Measurements from ENCODE around the gene FAM124B. TPM values are rescaled to one million over a fixed set of nuclear protein-coding genes. Genes with fewer than 3 reads are reported as not detected.

FAM124B gene
- total and polyA plus RNA-seq, 2 of the 8 experiments (the other 6 are each of a cell fraction or from before 2014, with no cell fraction given), result 2.1 to 2.6 TPM

GRCh38 chr2:224360801-224361251, 41.1 kb downstream of the FAM124B start:
- no peaks in the 10 kb centered on the region for H3K27me3 ChIP-seq (replicated peaks in 1 of 4; ENCODE audit: control insufficient read depth in 3 of 4, extremely low read depth in 1 of 4, insufficient read depth in 3 of 4, low read length in 3 of 4)
- H2BK5ac ChIP-seq (ENCODE audit: low read depth, low read length), result no peak overlapping the region
- H3K4ac ChIP-seq (replicated peaks; ENCODE audit: insufficient read length, low read depth, low read length), result no peak overlapping the region
- H3K9me3 ChIP-seq (ENCODE audit: insufficient read depth in 2 of 2, low read depth in 1 of 2, low read length in 1 of 2), result no peaks in the 10 kb centered on the region
- no peak overlapping the region for H2BK20ac ChIP-seq (ENCODE audit: low read length)
- H3K36me3 ChIP-seq (ENCODE audit: control insufficient read depth in 2 of 4, insufficient read depth in 4 of 4, low read length in 3 of 4), result no peaks in the 10 kb centered on the region
- 88% methylated on average over 3 of the region's 3 CpGs; no CpG with 5 or more reads in 1 of the 2 experiments for WGBS, 2 experiments (ENCODE audit: extremely low coverage in 1 of 2, insufficient coverage in 1 of 2, insufficient read length in 1 of 2, insufficient replicate concordance in 2 of 2, low coverage in 1 of 2, low lambda C conversion rate in 2 of 2, missing lambda C conversion rate in 1 of 2)
- ChIA-PET POLR2A (ENCODE audit: partially characterized antibody) (no interaction called here), CTCF (ENCODE audit: partially characterized antibody) (interaction anchor here (0.7 to 4.3 kb wide), 18 partner anchors 9 to 633 kb away, joined by 3 to 39 read pairs (median 5); no protein-coding TSS in a partner anchor)
- H3K4me3 ChIP-seq (ENCODE audit: extremely low read depth in 1 of 4, insufficient read depth in 2 of 4, low read depth in 3 of 4, low read length in 4 of 4), result no peak overlapping the region
- no peak overlapping the region for H3K27ac ChIP-seq (ENCODE audit: low read depth, low read length)
- no peak overlapping the region for H3K18ac ChIP-seq (ENCODE audit: extremely low read depth, low read length)
- no peak overlapping the region for H2AK5ac ChIP-seq (ENCODE audit: low read depth, low read length)
- no peak overlapping the region for H4K91ac ChIP-seq (replicated peaks; ENCODE audit: insufficient read length, low read length)
- H3K4me1 ChIP-seq (replicated peaks in 1 of 4; ENCODE audit: control insufficient read depth in 3 of 4, insufficient read depth in 4 of 4, low read length in 3 of 4), result no peaks in the 10 kb centered on the region
- no peak overlapping the region for H2BK15ac ChIP-seq (ENCODE audit: low read length)
- no peak overlapping the region for H3K23ac ChIP-seq (ENCODE audit: insufficient read length)
- H3K79me2 ChIP-seq (ENCODE audit: control insufficient read depth in 1 of 2, insufficient read depth in 2 of 2, low read length in 2 of 2), result no peaks in the 10 kb centered on the region
- no peak overlapping the region for H2BK12ac ChIP-seq (ENCODE audit: low read depth, low read length)
- H4K8ac ChIP-seq (ENCODE audit: extremely low read depth, insufficient read depth, low read length), result no peak overlapping the region
- H3K9ac ChIP-seq (replicated peaks in 1 of 4; ENCODE audit: extremely low read depth in 1 of 4, low read depth in 3 of 4, low read length in 3 of 4), result no peak overlapping the region
- H3K79me1 ChIP-seq (ENCODE audit: low read depth, low read length), result no peaks in the 10 kb centered on the region
- H3K23me2 ChIP-seq (ENCODE audit: low read depth, low read length), result no peaks in the 10 kb centered on the region
- no peak overlapping the region for H3K14ac ChIP-seq (ENCODE audit: insufficient read length)
- no peak for FAIRE-seq
- H2AFZ ChIP-seq (ENCODE audit: low read length), result no peak overlapping the region
- no peak overlapping the region for H4K5ac ChIP-seq (ENCODE audit: insufficient read length, low read depth, low read length)
- H4K20me1 ChIP-seq (replicated peaks in 1 of 2; ENCODE audit: control insufficient read depth in 1 of 2, insufficient read depth in 2 of 2, low read length in 2 of 2), result no peaks in the 10 kb centered on the region
- H3K56ac ChIP-seq (replicated peaks; ENCODE audit: insufficient read length, low read depth, low read length), result no peak overlapping the region
- no peak for DNase-seq (ENCODE audit: low read depth in 1 of 2, low spot score in 2 of 2)
- no peak overlapping the region for H3K4me2 ChIP-seq (ENCODE audit: insufficient read depth in 1 of 2, low read depth in 2 of 2, low read length in 2 of 2)
- no peak overlapping the region for H2BK120ac ChIP-seq (replicated peaks; ENCODE audit: low read depth, low read length)
- TF ChIP-seq POLR2AphosphoS5 (IDR thresholded peaks at IDR 0.05; ENCODE audit: low read depth, low read length) (no peak), TBP (IDR thresholded peaks at IDR 0.05; ENCODE audit: low read depth, low read length) (no peak), CTBP2 (IDR thresholded peaks at IDR 0.05; ENCODE audit: borderline replicate concordance, insufficient read depth, insufficient read length, low read length) (no peak), EZH2 (IDR thresholded peaks at IDR 0.05; ENCODE audit: low read depth, low read length, severe bottlenecking) (no peak), KDM5A (IDR thresholded peaks at IDR 0.05; ENCODE audit: low read length) (no peak), RNF2 (IDR thresholded peaks at IDR 0.05; ENCODE audit: borderline replicate concordance, low read depth, low read length, missing control alignments, poor library complexity, severe bottlenecking) (no peak), GABPA (IDR thresholded peaks at IDR 0.05; ENCODE audit: borderline replicate concordance, insufficient read depth, low read length) (no peak), ASH2L (IDR thresholded peaks at IDR 0.05; ENCODE audit: low read length) (no peak), TAF7 (optimal IDR thresholded peaks at IDR 0.05; ENCODE audit: borderline replicate concordance, low read depth, low read length) (no peak), PHF8 (conservative IDR thresholded peaks at IDR 0.05; ENCODE audit: low read depth, low read length) (no peak)
- TF ChIP-seq, protein P1, sequence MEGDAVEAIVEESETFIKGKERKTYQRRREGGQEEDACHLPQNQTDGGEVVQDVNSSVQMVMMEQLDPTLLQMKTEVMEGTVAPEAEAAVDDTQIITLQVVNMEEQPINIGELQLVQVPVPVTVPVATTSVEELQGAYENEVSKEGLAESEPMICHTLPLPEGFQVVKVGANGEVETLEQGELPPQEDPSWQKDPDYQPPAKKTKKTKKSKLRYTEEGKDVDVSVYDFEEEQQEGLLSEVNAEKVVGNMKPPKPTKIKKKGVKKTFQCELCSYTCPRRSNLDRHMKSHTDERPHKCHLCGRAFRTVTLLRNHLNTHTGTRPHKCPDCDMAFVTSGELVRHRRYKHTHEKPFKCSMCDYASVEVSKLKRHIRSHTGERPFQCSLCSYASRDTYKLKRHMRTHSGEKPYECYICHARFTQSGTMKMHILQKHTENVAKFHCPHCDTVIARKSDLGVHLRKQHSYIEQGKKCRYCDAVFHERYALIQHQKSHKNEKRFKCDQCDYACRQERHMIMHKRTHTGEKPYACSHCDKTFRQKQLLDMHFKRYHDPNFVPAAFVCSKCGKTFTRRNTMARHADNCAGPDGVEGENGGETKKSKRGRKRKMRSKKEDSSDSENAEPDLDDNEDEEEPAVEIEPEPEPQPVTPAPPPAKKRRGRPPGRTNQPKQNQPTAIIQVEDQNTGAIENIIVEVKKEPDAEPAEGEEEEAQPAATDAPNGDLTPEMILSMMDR (IDR thresholded peaks at IDR 0.05; ENCODE audit: control extremely low read depth in 1 of 3, insufficient read depth in 1 of 3, low read depth in 1 of 3, low read length in 3 of 3), result no peak

Data from H1 (cell line).